ENCODE measurements around the gene UGT2A3.

DNA sequence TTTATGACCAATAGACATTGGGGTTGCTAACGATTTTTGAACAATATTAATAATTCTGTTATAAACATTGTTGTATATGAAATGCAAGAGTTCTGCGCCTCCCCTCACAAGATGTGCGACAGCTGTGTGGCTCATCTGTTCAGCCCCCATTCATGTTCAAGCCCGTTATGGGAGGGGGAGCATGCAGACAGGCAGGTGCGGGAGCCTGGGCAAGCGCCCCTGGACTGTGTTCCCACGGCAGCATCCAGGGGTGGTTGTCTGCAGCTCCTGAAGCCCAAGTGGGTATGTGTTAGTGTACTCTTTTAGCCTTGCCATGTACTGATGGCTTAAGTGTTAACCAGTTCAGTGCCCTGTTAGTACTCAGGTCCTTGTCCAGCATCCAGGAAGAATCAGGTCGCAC lies 34.6 kb downstream of the UGT2A3 start:
- TF ChIP-seq EZH2 (IDR thresholded peaks at IDR 0.05) (no peak), POLR2AphosphoS5 (IDR thresholded peaks at IDR 0.05; ENCODE audit: borderline replicate concordance, low read depth, low read length) (no peak)
